D341Med (cell line): Measurements from ENCODE around the gene LPP.

Source experiments
- DNase-seq: peaks from one replicate; pipeline ENCODE4 v3.0.0; 2012; ENCODE audit warnings: low spot score

LPP gene

GRCh38 chr3:188304501-188304900, 150.5 kb downstream of the LPP start:
- no peak for DNase-seq

GRCh38 chr3:188305220-188305619, 151.3 kb downstream of the LPP start:
- no peak for DNase-seq

- DNase-seq = no peak
Observed at GRCh38 chr3:188306435-188307005, 152.6 kb downstream of the LPP start.

GRCh38 chr3:188309437-188310269, 155.7 kb downstream of the LPP start:
- no peak for DNase-seq

- no peak for DNase-seq
Observed at GRCh38 chr3:188310270-188310710, 156.3 kb downstream of the LPP start.

GRCh38 chr3:188315553-188315952, 161.6 kb downstream of the LPP start:
- DNase-seq = no peak

GRCh38 chr3:188316021-188316722, 162.2 kb downstream of the LPP start:
- no peak for DNase-seq

GRCh38 chr3:188316723-188317070, 162.7 kb downstream of the LPP start:
- no peak for DNase-seq

GRCh38 chr3:188319569-188319968, 165.6 kb downstream of the LPP start:
- DNase-seq = no peak

GRCh38 chr3:188320757-188321156, 166.8 kb downstream of the LPP start:
- no peak for DNase-seq

GRCh38 chr3:188321258-188321657, 167.3 kb downstream of the LPP start:
- DNase-seq = no peak

GRCh38 chr3:188322135-188322887, 168.4 kb downstream of the LPP start:
- no peak for DNase-seq

GRCh38 chr3:188323067-188323842, 169.3 kb downstream of the LPP start:
- DNase-seq = no peak

GRCh38 chr3:188326111-188326510, 172.2 kb downstream of the LPP start:
- DNase-seq = no peak

- no peak for DNase-seq
Observed at GRCh38 chr3:188326968-188327367, 173.0 kb downstream of the LPP start.

- no peak for DNase-seq
Observed at GRCh38 chr3:188327433-188327832, 173.5 kb downstream of the LPP start.

GRCh38 chr3:188330138-188330537, 176.2 kb downstream of the LPP start:
- DNase-seq = no peak

GRCh38 chr3:188331166-188331565, 177.2 kb downstream of the LPP start:
- no peak for DNase-seq

- DNase-seq = no peak
Observed at GRCh38 chr3:188332085-188332484, 178.1 kb downstream of the LPP start.

GRCh38 chr3:188335656-188336055, 181.7 kb downstream of the LPP start:
- no peak for DNase-seq

- DNase-seq = no peak
Observed at GRCh38 chr3:188336178-188336577, 182.2 kb downstream of the LPP start.

- DNase-seq = no peak
Observed at GRCh38 chr3:188337232-188337631, 183.3 kb downstream of the LPP start.
